H1 (cell line): ENCODE data around the gene IL1RL1.

ENCODE experiments used
- ATF3 ChIP-seq: IDR thresholded peaks from 2 replicates; pipeline ENCODE4 v1.6.1; 2011; ENCODE audit warnings: low read depth, mild to moderate bottlenecking, low read length; ENCODE audit not compliant: insufficient read depth
- BRCA1 ChIP-seq: IDR thresholded peaks from 2 replicates; pipeline ENCODE4 v1.6.1; 2012; ENCODE audit warnings: low read depth, low read length, improper control_type of control experiment
- CHD1 ChIP-seq: IDR thresholded peaks from 2 replicates; pipeline ENCODE4 v1.6.1; 2012; ENCODE audit warnings: low read depth, low read length, improper control_type of control experiment
- CTCF ChIP-seq, 3 experiments: IDR thresholded peaks; 1 replicate in 2 of 3; 2 replicates in 1 of 3; pipeline versions ENCODE4 v1.5.1 to v1.6.1; 2011; ENCODE audit warnings: low read length in 3 of 3, mild to moderate bottlenecking in 3 of 3, inconsistent platforms in 2 of 3, low read depth in 1 of 3, moderate library complexity in 1 of 3; ENCODE audit not compliant: insufficient read depth in 1 of 3; ENCODE audit errors: control extremely low read depth in 1 of 3
- KDM4A ChIP-seq: IDR thresholded peaks from one replicate; pipeline ENCODE4 v1.7.1; 2012; ENCODE audit warnings: low read depth, mild to moderate bottlenecking, moderate library complexity, low read length, inconsistent platforms; ENCODE audit not compliant: severe bottlenecking
- KDM5A ChIP-seq: fragments of 200-600 bp; IDR thresholded peaks from 2 replicates; pipeline ENCODE4 v1.7.1; 2012; ENCODE audit warnings: mild to moderate bottlenecking, low read length, inconsistent platforms, mixed read lengths
- MAX ChIP-seq: IDR thresholded peaks from 2 replicates; pipeline ENCODE4 v1.6.1; 2012; ENCODE audit warnings: inconsistent platforms
- POLR2A ChIP-seq, 2 experiments: IDR thresholded peaks; 1 replicate in 1 of 2; 2 replicates in 1 of 2; pipeline ENCODE4 v1.6.1; 2011; ENCODE audit warnings: low read depth in 2 of 2, low read length in 2 of 2, mild to moderate bottlenecking in 2 of 2; ENCODE audit errors: control extremely low read depth in 1 of 2
- RBBP5 ChIP-seq: IDR thresholded peaks from 2 replicates; pipeline ENCODE4 v1.7.1; 2012; ENCODE audit warnings: low read depth, mild to moderate bottlenecking, inconsistent platforms, low read length, moderate library complexity, borderline replicate concordance
- YY1 ChIP-seq: IDR thresholded peaks from 2 replicates; pipeline ENCODE4 v1.6.1; 2011; ENCODE audit warnings: low read depth, mild to moderate bottlenecking, low read length
- TF ChIP-seq, protein P1 (sequence below): IDR thresholded peaks from 2 replicates; pipeline ENCODE4 v1.6.1; 2011; ENCODE audit warnings: low read length, improper control_type of control experiment

GRCh38 chr2:102269200-102269524, 42.2 kb upstream of the IL1RL1 start:
- TF ChIP-seq CTCF (IDR thresholded peaks at IDR 0.05; ENCODE audit: control extremely low read depth in 1 of 3, insufficient read depth in 1 of 3, low read depth in 1 of 3, low read length in 3 of 3) (no peak), KDM4A (no peak), CHD1 (no peak), POLR2A (IDR thresholded peaks at IDR 0.05; ENCODE audit: control extremely low read depth in 1 of 2, low read depth in 2 of 2, low read length in 2 of 2) (no peak), BRCA1 (no peak), MAX (no peak), ATF3 (no peak), KDM5A (no peak), YY1 (no peak), RBBP5 (no peak)
- TF ChIP-seq, protein P1, sequence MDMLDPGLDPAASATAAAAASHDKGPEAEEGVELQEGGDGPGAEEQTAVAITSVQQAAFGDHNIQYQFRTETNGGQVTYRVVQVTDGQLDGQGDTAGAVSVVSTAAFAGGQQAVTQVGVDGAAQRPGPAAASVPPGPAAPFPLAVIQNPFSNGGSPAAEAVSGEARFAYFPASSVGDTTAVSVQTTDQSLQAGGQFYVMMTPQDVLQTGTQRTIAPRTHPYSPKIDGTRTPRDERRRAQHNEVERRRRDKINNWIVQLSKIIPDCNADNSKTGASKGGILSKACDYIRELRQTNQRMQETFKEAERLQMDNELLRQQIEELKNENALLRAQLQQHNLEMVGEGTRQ, result no peak
